BE2C (cell line): ENCODE data around the gene PAX2.

Experiments used
- DNase-seq: peaks from one replicate; pipeline ENCODE4 v3.0.0-alpha.2; 2020
- H3K27me3 ChIP-seq: fragments of 250-450 bp; sonication (Bioruptor Pico); 2 replicates; pipeline ENCODE4 v1.5.1; 2020; ENCODE audit warnings: mild to moderate bottlenecking
- H3K36me3 ChIP-seq: fragments of 250-450 bp; sonication (Bioruptor Pico); 2 replicates; pipeline ENCODE4 v1.5.1; 2020; ENCODE audit warnings: mild to moderate bottlenecking
- H3K4me1 ChIP-seq: fragments of 250-450 bp; sonication (Bioruptor Pico); 2 replicates; pipeline ENCODE4 v1.5.1; 2020
- H3K4me3 ChIP-seq: 2 replicates; pipeline ENCODE4 v1.5.1; 2011; ENCODE audit warnings: low read depth, low read length
- H3K9me3 ChIP-seq: fragments of 250-450 bp; sonication (Bioruptor Pico); 2 replicates; pipeline ENCODE4 v1.5.1; 2020
- CTCF ChIP-seq: IDR thresholded peaks from 2 replicates; pipeline ENCODE4 v1.5.1; 2012; ENCODE audit warnings: mild to moderate bottlenecking, low read depth, low read length

PAX2 gene

GRCh38 chr10:100707261-100707848, 38.0 kb upstream of the PAX2 start:
- DNase-seq, result no peak
- H3K27me3 ChIP-seq, result no peaks in the 10 kb centered on the region
- H3K9me3 ChIP-seq, result no peaks in the 10 kb centered on the region
- no peak for TF ChIP-seq CTCF
- peaks cover 6% of the 10 kb centered on the region for H3K4me1 ChIP-seq
- no peak overlapping the region for H3K4me3 ChIP-seq
- no peaks in the 10 kb centered on the region for H3K36me3 ChIP-seq

GRCh38 chr10:100709146-100710082, 36.0 kb upstream of the PAX2 start:
- no peak for TF ChIP-seq CTCF
- no peak for DNase-seq
- Histone ChIP-seq H3K36me3 (no peaks in the 10 kb centered on the region), H3K27me3 (no peaks in the 10 kb centered on the region), H3K9me3 (no peaks in the 10 kb centered on the region), H3K4me1 (peaks cover 10% of the 10 kb centered on the region), H3K4me3 (peak overlapping the region; percentile 62)

- Histone ChIP-seq H3K4me3 (peak overlapping the region; percentile 62), H3K4me1 (peaks cover 10% of the 10 kb centered on the region), H3K36me3 (no peaks in the 10 kb centered on the region), H3K9me3 (no peaks in the 10 kb centered on the region), H3K27me3 (no peaks in the 10 kb centered on the region)
- no peak for TF ChIP-seq CTCF
- DNase-seq, result peak; percentile 77
Measured at GRCh38 chr10:100710151-100710871, 35.1 kb upstream of the PAX2 start.

GRCh38 chr10:100713049-100713858, 32.1 kb upstream of the PAX2 start:
- H3K9me3 ChIP-seq, result no peaks in the 10 kb centered on the region
- no peaks in the 10 kb centered on the region for H3K27me3 ChIP-seq
- TF ChIP-seq CTCF, result no peak
- H3K4me1 ChIP-seq, result peaks cover 4% of the 10 kb centered on the region; the same call in 1 of the 2 replicates
- H3K36me3 ChIP-seq, result no peaks in the 10 kb centered on the region
- peak; percentile 36 for DNase-seq
- peak overlapping the region; percentile 53 for H3K4me3 ChIP-seq

GRCh38 chr10:100713859-100714565, 31.4 kb upstream of the PAX2 start:
- no peak for DNase-seq
- Histone ChIP-seq H3K27me3 (no peaks in the 10 kb centered on the region), H3K4me3 (peak overlapping the region; percentile 53), H3K9me3 (no peaks in the 10 kb centered on the region), H3K4me1 (peaks cover 4% of the 10 kb centered on the region; the same call in 1 of the 2 replicates), H3K36me3 (no peaks in the 10 kb centered on the region)
- TF ChIP-seq CTCF, result no peak
